Gastrocnemius medialis (tissue), 4 donors: Measurements from ENCODE around the gene CTNNA2.

Experiments
- CTCF ChIP-seq, 5 experiments: fragments of 450-650 bp in 3 of 5; fragments of 200-600 bp in 2 of 5; sonication (generic) in 2 of 5; IDR thresholded peaks in 4 of 5; conservative IDR thresholded peaks in 1 of 5; 1 replicate in 4 of 5; 2 replicates in 1 of 5; pipeline ENCODE4 v1.5.1; 2016 to 2019; ENCODE audit warnings: antibody characterized with exemption in 5 of 5, mild to moderate bottlenecking in 3 of 5, moderate library complexity in 3 of 5
- POLR2A ChIP-seq, 2 donors: fragments of 450-650 bp; IDR thresholded peaks; one replicate each; pipeline ENCODE4 v1.6.1; 2017; ENCODE audit warnings: antibody characterized with exemption in 2 of 2, mild to moderate bottlenecking in 2 of 2, moderate library complexity in 2 of 2

DNA sequence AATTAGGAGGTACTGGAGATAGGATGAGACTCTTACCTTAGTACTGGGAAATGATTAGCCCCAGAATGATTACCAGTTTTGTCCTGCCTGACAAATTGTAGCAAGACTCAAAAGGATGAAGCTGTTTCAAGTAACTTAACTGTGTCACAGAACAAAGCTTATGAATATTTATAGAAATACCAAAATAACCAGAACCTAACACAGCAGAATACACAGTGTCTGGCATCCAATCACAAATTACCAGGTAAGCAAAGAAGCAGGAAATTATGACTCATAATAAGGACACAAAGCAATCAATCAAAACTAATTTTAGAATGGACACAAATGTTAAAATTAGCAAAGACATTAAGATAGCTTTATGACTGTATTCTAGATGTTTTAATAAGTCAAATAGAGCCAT, 91.9 kb downstream of the CTNNA2 start:
- TF ChIP-seq CTCF (IDR thresholded peaks at IDR 0.05 in 4 of 5, conservative IDR thresholded peaks at IDR 0.05 in 1 of 5) (no peak), POLR2A (IDR thresholded peaks at IDR 0.05) (no peak)
